D341Med (cell line): ENCODE measurements around the gene RDH8.

Experiments used
- DNase-seq: peaks from one replicate; pipeline ENCODE4 v3.0.0; 2012; ENCODE audit warnings: low spot score

The RDH8 gene, protein sequence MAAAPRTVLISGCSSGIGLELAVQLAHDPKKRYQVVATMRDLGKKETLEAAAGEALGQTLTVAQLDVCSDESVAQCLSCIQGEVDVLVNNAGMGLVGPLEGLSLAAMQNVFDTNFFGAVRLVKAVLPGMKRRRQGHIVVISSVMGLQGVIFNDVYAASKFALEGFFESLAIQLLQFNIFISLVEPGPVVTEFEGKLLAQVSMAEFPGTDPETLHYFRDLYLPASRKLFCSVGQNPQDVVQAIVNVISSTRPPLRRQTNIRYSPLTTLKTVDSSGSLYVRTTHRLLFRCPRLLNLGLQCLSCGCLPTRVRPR

DNA sequence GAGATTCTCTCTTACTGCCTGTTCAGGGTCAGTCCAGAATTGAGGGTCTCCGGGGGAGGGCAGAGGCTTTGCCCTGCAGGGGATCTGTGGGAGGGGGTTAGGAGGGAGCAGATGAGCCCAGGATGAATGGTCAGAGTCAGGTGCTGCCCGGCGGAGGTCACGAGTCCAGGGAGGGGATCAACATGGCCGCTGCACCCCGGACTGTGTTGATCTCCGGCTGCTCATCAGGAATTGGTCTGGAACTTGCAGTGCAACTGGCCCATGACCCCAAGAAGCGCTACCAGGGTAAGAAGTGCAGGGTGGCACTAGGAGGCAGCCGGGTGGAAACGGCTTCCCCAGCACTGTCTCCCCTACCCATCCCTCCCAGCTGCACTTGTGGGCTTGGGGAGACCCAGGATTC lies at the start of gene RDH8:
TSS of gene RDH8 (plus strand) at position 168 of the 400 bp plus-strand sequence. CDS start at position 183, 15 bp downstream.
- peak; percentile 38 for DNase-seq

DNA sequence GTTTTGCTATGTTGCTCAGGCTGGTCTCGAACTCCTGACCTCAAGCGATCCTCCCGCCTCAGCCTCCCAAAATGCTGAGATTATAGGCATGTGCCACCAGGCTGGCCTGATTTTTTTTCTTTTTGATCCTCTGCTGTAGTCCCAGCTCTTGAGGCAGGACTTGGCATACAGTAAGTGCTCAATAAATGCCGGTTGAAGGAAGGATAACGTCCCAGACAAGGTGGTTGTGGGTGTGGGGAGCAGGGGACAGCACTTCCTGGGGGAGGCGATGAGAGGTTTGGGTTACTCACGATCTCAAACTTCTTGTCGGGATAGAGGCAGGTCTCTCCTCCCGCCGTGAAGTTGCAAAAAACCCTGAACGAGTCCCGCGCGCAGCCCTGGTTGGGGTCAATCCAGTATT lies 47.3 kb upstream of the RDH8 start:
- DNase-seq, result no peak

DNA sequence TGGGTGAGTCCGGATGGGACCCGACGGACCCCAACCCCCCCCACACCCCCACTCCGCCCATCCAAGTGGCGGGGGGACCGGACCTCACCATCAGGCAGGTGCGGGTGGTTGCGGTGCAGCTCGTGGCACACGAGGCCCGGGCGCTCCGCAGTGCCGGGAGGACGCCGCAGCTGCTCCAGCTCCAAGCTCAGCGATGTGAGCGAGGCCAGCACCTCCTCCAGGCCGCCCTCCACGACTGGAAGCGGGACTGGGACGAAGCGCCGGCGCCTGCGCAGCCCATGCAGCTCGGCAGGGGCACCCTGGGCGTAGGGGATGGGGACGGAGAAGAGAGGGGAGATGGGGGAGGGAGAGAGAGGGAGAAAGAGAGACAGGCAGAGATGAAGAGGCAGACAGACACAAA lies 46.8 kb upstream of the RDH8 start:
- no peak for DNase-seq

DNA sequence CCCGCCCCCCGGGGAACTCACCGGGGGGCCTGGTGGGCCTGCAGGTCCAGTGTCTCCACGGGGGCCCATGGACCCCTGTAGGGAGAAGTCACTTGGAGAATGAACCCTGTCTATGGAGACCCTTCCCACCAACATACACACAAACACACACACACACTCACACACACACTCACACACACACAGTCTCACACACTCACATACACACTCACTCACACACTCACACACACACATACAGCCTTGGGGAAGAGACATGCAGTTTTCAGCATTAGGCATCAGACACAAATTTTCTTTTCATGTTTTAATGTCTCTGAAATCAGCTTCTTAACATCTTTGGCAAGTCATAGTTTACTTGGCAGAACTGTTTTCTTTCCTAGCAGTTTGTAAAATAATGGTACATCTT lies 46.0 kb upstream of the RDH8 start:
- DNase-seq, result no peak

DNA sequence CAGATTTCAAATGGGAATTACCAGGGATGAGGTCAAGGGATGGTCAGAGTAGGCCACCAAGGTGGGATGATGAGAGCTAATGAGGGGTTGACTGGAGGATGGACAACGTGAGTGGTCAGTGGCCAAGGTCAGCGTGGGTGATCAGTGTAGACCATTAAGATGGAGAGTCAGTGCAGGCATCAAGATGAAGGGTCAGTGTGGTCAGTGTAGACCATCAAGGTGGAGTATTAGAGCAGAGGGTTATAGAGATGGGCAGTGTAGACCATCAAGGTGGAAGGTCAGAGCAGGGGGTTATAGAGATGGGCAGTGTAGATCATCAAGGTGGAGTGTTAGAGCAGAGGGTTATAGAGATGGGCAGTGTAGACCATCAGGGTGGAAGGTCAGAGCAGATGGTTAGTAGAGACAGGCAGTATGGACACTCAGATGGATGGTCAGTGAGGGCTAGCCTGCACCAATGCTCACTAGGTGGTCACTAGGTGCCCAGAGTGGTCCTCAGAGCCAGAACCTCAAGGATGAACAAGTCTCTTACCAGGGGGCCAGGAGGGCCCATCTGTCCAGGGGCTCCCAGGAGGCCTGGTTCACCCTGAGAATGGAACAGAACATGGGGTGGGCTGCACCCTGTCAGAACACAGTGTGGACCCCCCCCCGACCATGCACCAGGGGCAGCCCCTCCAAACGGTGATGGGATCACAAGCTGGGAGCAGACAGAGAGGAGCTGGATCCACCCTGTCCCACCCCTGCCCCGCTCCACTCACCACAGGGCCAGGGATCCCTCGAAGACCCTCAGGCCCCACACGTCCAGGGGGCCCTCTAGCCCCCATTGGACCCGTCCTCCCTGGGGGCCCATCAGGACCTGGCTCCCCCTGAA lies 44.2 kb upstream of the RDH8 start:
- DNase-seq, result no peak

DNA sequence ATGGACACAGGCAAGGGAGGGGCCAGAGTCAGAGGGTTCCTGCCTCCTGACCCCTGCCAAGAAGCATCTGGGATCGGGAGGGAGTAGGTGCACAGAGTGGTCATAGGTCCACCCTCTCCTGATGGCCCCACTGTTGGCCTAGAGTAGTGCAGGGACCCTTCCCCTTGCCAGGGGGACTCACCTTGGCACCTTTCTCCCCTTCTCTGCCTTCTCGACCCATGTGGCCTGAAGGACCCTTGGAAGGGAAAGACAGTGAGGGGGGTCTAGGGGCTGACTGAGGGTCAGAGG lies 43.7 kb upstream of the RDH8 start:
- DNase-seq, result no peak

DNA sequence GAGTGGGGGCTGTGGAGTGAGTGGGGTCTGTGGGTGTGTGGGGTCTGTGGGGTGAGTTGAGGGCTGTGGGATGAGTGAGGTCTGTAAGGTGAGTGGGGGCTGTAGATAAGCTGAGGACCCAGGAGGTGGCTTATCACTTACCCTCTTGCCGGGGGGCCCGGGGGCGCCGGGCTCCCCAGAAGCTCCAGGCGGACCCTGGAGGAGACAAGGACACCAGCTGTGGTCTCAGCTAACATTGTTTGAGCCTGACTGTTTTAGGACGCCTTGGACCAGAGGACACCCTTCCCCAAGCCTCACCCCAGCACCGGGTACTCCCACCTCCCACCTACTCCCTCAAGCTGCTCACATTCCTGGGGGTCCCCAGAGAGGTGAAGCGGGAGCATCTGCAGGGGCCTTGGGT lies 42.8 kb upstream of the RDH8 start:
- DNase-seq, result no peak

DNA sequence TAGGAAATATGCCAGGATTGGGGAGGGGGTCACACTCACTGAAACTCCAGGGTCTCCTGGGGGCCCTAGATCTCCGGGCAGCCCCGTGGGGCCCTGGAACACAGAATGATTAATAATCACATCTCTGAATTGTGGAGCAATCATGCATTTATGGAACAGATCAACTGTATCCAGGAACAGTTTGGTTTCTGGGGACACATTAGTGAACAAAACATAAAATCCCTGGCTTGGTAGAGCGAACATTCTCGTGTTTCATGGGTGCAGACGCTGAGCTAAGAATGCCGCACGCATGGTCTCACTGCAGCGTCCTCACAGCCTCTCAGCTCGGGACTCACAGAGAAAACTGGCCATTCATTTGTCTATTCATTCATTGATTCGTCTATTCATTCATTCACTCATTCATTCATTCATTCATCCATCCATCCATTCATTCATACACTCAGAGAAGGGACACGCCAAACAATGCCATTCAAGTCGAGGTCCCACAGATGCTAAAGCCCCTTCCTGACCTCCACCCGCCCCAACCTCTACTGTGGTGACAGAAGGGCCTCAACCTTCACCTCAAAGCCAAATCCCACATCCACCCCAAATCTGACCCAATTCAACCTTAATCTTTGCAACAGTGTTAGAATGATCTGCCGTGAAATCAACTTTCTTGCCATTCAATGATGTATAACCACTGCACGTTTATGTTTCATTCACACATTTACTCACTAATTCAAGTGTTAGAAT lies 42.0 kb upstream of the RDH8 start:
- no peak for DNase-seq

DNA sequence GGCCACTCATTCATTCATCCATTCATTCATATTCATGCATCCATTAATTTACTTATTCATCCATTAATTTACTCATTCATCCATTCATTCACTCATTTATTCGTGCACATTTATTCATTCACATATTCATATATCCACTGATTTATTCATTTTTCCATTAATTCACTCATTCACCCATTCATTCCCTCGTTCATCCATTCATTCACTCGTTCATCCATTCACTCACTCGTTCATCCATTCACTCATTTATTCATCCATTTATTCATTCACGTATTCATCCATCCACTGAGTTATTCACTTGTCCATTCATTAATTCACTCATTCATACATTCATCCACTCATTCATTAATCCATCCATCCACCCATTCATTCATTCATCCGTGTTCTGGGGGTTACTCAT lies 41.2 kb upstream of the RDH8 start:
- DNase-seq, result no peak

DNA sequence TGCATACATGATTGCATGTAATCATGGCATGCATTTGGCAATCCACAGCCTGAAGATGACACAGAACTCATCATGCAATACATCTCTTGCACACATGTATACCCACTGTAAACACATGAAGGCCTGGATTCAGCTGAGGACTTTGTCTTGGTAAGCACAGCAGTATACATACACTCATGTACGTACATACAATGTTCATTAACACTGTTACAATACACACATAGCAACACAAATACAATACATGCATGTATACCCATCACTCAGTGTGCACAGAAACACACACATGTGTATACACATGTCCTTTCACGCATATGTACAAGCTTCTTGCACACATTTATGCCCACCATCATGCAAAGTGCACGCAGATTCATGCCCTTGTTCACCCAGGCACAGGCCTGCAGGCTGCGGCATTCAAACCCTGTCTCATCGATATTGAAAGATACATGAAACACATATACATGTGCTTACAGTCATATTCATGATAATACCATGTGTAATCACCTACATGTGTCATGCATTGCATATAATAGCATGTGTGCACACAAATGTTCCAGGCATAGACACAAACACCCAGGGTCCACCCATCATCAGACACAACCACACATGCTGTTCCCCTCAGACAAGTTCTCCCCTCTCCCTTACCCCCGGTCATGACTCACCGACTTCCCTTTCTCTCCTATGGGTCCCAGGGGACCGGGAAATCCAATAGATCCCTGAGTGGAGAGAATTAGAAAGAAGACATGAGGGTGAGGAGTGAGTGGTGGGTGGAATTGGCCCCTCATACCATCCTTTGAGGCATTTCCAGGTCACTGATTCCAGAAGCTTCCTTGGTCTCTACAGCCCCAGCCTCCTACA lies 31.6 kb upstream of the RDH8 start:
- no peak for DNase-seq

DNA sequence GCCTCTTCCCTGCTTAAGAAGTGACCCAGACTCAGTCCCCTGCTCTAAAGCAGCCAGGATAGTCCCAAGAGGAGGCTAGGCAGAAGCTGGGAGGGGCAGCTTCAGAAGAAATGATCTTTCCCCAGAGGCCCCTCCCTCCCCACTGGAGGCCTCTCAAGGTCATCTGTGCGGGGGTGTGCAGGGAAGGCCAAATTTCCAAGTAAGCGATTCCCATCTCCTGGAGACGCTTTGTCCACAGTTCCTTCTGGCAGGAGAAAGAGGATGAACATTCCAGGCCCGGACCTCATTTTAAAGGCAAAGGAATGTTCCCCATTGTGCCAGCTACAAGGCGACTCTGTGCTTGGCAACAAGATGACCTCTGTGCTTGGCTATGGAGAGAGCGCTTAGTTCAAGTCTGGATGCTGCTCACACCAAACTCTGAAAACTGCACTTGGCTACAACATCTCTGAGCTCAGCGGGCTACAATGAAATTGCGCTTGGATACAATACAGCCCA lies 26.4 kb upstream of the RDH8 start:
- DNase-seq, result no peak

DNA sequence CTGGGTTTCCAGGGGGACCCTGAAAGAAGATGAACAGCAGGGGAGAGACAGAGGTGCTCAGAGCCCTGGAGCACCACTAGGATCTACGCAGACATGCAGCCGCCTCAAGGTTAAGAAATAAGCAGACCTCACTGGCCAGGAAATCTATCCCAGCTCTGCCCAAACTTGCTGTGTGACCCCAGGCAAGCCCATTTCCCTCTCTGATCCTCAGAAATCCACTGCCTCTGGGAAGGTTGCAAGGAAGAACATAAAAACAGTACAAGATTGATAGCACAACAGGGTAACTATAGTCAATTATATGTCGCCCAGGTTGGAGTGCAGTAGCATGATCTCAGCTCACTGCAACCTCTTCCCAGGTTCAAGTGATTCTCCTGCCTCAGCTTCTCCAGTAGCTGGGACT lies 23.8 kb upstream of the RDH8 start:
- no peak for DNase-seq

DNA sequence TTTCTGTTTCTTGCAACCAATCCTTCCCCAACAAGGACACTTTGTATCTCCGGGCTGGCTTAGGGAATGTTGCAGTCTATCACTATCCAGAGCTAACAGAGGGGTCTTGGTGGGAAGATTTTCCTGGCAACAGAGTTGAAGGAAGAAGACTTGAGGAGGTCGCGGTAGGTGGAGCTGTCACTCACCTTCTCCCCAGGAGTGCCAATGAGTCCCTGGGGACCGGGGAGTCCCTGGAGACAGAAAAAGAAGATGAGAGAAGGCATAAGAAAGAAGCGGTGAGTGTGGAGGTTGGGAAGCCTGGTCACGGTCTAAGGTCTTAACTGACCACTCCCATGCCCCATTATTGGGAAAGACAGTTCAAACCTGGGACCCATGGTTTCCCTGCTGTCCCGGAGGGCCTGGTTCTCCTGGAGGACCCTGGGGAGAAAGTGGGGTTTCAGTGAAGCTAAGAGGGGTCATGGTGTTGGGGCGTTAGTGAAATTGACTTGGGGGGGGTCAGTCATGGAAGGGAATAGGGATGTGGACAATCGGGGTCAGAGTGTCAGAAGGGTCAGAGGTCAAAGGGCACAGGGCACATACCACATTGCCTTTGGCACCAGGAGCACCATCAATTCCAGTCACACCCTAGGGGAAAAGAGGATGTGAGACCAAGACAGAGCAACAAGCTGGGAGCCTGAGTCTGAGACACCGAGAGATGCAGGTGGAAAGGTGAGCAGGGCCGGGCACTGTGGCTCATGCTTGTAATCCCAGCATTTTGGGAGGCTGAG lies 21.7 kb upstream of the RDH8 start:
- DNase-seq, result no peak

DNA sequence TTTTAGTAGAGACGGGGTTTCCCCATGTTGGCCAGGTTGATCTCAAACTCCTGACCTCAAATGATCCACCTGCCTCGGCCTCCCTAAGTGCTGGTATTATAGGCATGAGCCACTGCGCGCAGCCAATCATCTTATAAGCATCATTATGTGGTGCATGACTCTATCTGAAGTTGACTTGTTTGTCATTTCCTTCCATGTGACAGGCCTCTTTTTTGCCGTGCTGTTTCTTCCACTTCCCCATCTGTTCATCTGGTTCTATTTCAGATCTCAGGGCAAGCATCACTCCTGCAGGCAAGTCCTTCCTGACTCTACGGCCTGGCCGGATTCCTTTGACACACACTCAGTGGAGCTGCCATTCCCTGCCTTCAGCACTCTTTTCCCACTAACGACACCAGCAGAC lies 18.2 kb upstream of the RDH8 start:
- no peak for DNase-seq

DNA sequence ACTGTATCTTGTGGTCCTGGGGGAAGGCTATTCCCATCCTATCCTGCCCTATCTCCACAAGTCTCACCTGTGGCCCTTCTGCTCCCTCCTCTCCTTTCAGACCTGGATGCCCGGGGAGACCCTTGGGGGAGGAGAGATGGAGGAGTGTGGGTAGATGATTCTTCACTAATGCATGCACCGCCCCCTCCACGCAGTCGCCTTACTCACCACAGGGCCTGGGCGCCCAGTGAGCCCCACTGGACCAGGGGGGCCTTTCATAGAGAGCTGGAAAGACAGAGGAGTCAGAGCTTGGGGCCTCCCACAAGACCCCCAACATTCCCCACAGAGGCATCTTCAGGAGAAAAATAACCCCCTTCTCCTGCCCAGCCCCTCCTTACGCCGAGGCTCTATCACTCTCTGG lies 17.3 kb upstream of the RDH8 start:
- no peak for DNase-seq

DNA sequence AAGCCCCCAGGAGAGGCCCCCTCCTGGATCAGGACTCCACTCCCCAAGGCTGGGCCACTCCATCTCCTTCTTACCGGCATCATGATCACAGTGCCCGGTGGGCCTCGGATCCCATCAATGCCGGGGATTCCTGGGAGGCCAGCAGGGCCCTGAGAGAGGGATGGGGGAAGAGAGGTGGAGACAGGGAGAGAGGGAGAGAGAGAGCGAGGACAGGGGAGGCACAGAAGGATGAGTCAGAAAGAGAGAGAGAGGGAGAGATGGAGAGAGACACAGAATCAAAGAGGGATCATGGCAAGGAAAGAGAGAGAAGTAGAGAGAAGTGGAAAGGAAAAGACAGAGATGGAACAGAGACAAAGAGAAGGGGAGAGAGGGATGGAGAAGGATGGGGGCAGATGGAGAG lies 16.7 kb upstream of the RDH8 start:
- no peak for DNase-seq

DNA sequence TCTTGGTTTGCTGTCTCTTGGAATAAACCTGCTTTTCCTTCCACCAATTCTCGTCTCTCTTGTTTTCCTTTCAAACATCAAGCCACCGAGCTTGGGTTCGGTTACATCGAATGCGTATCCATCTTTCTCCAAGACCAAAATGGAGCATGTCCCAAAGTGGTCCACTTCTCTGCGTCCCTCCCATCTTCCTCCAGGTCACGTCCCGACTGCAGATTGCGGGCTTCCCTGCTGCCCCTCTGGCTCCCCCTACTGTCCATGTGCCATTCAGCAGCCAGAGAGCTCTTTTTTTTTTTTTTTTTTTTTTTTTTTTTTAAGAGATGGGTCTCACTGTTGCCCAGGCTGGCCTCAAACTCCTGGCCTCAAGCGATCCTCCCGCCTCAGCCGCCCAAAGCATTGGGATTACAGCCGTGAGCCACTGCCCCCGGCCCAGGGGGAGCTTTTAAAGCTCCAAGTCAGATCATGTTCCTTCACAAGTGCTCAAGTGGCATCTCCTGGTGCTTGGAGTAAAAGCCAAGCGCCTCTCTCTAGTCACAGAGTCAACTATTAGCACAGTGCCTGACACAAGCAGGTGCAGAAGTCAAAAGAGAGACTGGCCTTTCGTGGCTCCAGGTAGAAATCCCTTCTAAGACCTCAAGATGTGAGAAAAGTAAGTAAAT lies 13.0 kb upstream of the RDH8 start:
- peak; percentile 88 for DNase-seq

DNA sequence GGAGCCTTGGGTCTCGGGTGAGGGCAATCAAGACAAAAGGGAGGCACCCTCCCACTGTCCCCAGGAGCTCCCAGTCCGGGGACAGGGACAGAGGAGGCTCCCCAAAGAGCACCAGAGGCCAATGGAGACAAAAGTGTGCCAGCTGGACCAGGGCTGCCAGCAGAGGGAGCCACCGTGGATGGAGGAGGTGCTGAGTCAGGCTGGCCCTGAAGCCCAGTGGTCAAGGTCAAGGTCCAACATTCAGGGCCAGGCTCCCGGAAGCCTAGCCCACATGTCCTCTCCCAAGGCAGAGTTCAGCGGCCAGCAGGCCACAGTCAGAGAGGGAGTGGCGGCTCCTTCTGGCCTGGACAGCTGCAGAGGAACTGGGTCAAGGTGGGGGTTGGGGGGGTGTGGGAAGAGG lies 11.4 kb upstream of the RDH8 start:
- no peak for DNase-seq

DNA sequence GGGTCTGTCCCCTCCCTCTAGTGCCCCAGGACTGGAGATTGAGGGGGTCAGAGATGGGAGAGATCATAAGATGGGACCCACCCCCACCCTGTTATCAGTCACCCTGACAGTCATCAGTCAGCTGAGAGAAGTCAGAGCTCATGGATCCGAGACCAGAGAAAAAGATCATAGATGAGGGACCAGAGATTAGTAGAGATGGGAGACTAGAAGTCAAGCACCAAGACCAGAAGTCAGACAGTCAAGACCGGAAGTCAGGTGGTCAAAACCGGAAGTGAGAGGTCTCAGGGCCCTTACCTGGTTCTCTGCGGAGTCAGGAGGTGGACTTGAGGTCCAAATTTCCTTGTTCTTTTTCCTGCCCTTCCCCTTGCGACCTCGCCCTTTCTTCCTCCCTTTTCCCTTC lies 10.0 kb upstream of the RDH8 start:
- no peak for DNase-seq

DNA sequence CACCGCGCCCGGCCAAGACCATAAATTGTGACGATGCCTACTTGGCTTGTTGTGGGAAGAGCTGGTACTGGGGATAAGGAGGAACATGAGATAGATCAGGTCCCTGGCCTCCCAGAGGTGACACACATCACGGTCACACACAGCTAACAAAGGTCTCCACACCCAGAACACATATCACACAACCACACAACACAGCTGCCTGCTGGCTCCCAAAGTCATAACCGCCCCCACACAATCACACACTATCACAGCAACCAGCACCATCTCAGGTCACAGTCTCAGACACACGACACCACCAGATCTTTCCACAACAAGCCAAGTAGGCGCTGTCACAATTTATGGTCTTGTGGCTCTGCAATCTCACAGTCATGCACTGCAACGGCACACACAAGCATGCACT lies 8.7 kb upstream of the RDH8 start:
- DNase-seq, result peak; percentile 6
